ENCODE results near the gene FAM81B. TPM values are rescaled to one million over a fixed set of nuclear protein-coding genes. Genes with fewer than 3 reads are reported as not detected.

Gene FAM81B
- total and polyA plus RNA-seq, 4 donors = not detected

GRCh38 chr5:95375591-95375990 lies 15.6 kb upstream of the FAM81B start:
- H3K4me3 ChIP-seq (ENCODE audit: low read depth in 1 of 3, low read length in 3 of 3) = no peak overlapping the region
- WGBS = 75% methylated on average over 4 of the region's 4 CpGs
- no peaks in the 10 kb centered on the region for H3K27me3 ChIP-seq (ENCODE audit: control insufficient read depth in 4 of 4, insufficient read depth in 4 of 4, low read length in 3 of 4)
- no peak overlapping the region for H3K9ac ChIP-seq (ENCODE audit: low read depth in 1 of 2, low read length in 2 of 2)
- DNase-seq (ENCODE audit: low spot score) = no peak
- no peaks in the 10 kb centered on the region for H3K9me3 ChIP-seq (ENCODE audit: control insufficient read depth in 4 of 4, low read length in 3 of 4)
- TF ChIP-seq HNF4G (IDR thresholded peaks at IDR 0.05) (no peak), GABPA (IDR thresholded peaks at IDR 0.05 in 1 of 2, conservative IDR thresholded peaks at IDR 0.05 in 1 of 2) (no peak), FOXA2 (IDR thresholded peaks at IDR 0.05) (no peak), CTCF (IDR thresholded peaks at IDR 0.05; ENCODE audit: low read depth, low read length, missing input control) (no peak), SP1 (IDR thresholded peaks at IDR 0.05) (no peak), HNF4A (conservative IDR thresholded peaks at IDR 0.05) (no peak), NR2F2 (IDR thresholded peaks at IDR 0.05) (no peak), REST (IDR thresholded peaks at IDR 0.05) (no peak), EGR1 (IDR thresholded peaks at IDR 0.05; ENCODE audit: low read depth in 2 of 2) (no peak), ZBTB33 (IDR thresholded peaks at IDR 0.05) (no peak), JUND (IDR thresholded peaks at IDR 0.05) (no peak)
- no peaks in the 10 kb centered on the region for H3K4me1 ChIP-seq (ENCODE audit: control insufficient read depth in 4 of 4, insufficient read depth in 4 of 4, low read length in 3 of 4)
- no peak overlapping the region for H3K27ac ChIP-seq (ENCODE audit: low read depth in 1 of 2, low read length in 2 of 2)
- H3K36me3 ChIP-seq (ENCODE audit: control insufficient read depth in 4 of 4, insufficient read depth in 3 of 4, low read depth in 1 of 4, low read length in 3 of 4) = no peaks in the 10 kb centered on the region

GRCh38 chr5:95379133-95379532 lies 12.0 kb upstream of the FAM81B start:
- no peak for TF ChIP-seq JUND (IDR thresholded peaks at IDR 0.05)
- no peak for TF ChIP-seq MAX (IDR thresholded peaks at IDR 0.05)
- no peak for TF ChIP-seq EGR1 (IDR thresholded peaks at IDR 0.05; ENCODE audit: low read depth in 2 of 2)
- TF ChIP-seq NR2F2 (IDR thresholded peaks at IDR 0.05) = no peak
- no peak for TF ChIP-seq HNF4G (IDR thresholded peaks at IDR 0.05)
- TF ChIP-seq TAF1 (conservative IDR thresholded peaks at IDR 0.05) = no peak
- no peak for TF ChIP-seq FOXA1 (IDR thresholded peaks at IDR 0.05)
- no peak for TF ChIP-seq HNF4A (conservative IDR thresholded peaks at IDR 0.05)
- no peak for TF ChIP-seq GABPA (IDR thresholded peaks at IDR 0.05 in 1 of 2, conservative IDR thresholded peaks at IDR 0.05 in 1 of 2)
- no peak for TF ChIP-seq CTCF (IDR thresholded peaks at IDR 0.05; ENCODE audit: low read depth, low read length, missing input control)
- no peak for TF ChIP-seq YY1 (IDR thresholded peaks at IDR 0.05)
- TF ChIP-seq FOXA2 (IDR thresholded peaks at IDR 0.05) = no peak
- TF ChIP-seq ATF3 (IDR thresholded peaks at IDR 0.05) = no peak
- no peak for TF ChIP-seq ZBTB33 (IDR thresholded peaks at IDR 0.05)
- TF ChIP-seq SP1 (IDR thresholded peaks at IDR 0.05) = no peak
- WGBS = 49% methylated on average over 2 of the region's 2 CpGs
- no peak overlapping the region for H3K4me3 ChIP-seq (ENCODE audit: low read depth in 1 of 3, low read length in 3 of 3)
- H3K4me1 ChIP-seq (ENCODE audit: control insufficient read depth in 4 of 4, insufficient read depth in 4 of 4, low read length in 3 of 4) = no peaks in the 10 kb centered on the region
- H3K36me3 ChIP-seq (ENCODE audit: control insufficient read depth in 4 of 4, insufficient read depth in 3 of 4, low read depth in 1 of 4, low read length in 3 of 4) = no peaks in the 10 kb centered on the region
- no peak overlapping the region for H3K9ac ChIP-seq (ENCODE audit: low read depth in 1 of 2, low read length in 2 of 2)
- H3K27me3 ChIP-seq (ENCODE audit: control insufficient read depth in 4 of 4, insufficient read depth in 4 of 4, low read length in 3 of 4) = no peaks in the 10 kb centered on the region
- DNase-seq (ENCODE audit: low spot score) = no peak
- no peak overlapping the region for H3K27ac ChIP-seq (ENCODE audit: low read depth in 1 of 2, low read length in 2 of 2)
- H3K9me3 ChIP-seq (ENCODE audit: control insufficient read depth in 4 of 4, low read length in 3 of 4) = no peaks in the 10 kb centered on the region
